ENCODE data around the gene SLC12A1. TPM values are rescaled to one million over a fixed set of nuclear protein-coding genes. Genes with fewer than 3 reads are reported as not detected.

Gene SLC12A1
- total RNA-seq, 2 donors from 2014 or later, result not detected

DNA sequence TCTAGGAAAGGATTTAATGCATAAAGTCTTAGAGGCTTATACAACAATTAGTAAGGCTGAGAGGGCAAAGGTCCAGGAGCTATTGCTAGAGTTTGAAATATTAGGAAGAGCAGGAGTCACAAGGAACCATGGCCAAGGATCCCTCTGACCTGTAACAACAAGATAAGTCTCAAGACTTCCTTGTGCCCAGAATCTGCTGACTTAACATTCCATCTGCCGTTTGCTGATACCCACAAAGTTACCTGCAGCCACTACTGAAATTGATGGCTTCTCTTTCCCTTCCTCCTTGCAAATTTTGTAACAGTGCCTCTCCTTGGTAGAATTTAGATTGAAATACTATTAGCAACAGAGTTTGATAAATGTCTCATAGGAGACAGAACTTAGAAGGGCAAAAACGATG lies 23.4 kb upstream of the SLC12A1 start:
- no peak for DNase-seq
- no peak overlapping the region for H3K9ac ChIP-seq (ENCODE audit: extremely low read depth, low read length, poor library complexity, severe bottlenecking)
- H3K36me3 ChIP-seq (ENCODE audit: control insufficient read depth, insufficient read depth, low read length), result no peaks in the 10 kb centered on the region
- peaks cover 3% of the 10 kb centered on the region for H3K4me1 Mint-ChIP-seq
- no peaks in the 10 kb centered on the region for H3K9me3 Mint-ChIP-seq
- WGBS, 2 experiments (ENCODE audit: insufficient coverage in 1 of 2, insufficient read length in 1 of 2), result 84 to 94% methylated on average over 1 to 2 of the region's 2 CpGs
- TF ChIP-seq, protein P1, sequence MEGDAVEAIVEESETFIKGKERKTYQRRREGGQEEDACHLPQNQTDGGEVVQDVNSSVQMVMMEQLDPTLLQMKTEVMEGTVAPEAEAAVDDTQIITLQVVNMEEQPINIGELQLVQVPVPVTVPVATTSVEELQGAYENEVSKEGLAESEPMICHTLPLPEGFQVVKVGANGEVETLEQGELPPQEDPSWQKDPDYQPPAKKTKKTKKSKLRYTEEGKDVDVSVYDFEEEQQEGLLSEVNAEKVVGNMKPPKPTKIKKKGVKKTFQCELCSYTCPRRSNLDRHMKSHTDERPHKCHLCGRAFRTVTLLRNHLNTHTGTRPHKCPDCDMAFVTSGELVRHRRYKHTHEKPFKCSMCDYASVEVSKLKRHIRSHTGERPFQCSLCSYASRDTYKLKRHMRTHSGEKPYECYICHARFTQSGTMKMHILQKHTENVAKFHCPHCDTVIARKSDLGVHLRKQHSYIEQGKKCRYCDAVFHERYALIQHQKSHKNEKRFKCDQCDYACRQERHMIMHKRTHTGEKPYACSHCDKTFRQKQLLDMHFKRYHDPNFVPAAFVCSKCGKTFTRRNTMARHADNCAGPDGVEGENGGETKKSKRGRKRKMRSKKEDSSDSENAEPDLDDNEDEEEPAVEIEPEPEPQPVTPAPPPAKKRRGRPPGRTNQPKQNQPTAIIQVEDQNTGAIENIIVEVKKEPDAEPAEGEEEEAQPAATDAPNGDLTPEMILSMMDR (conservative IDR thresholded peaks at IDR 0.05), result no peak
- H3K36me3 Mint-ChIP-seq (ENCODE audit: low read depth), result no peaks in the 10 kb centered on the region
- no peaks in the 10 kb centered on the region for H3K9me3 ChIP-seq (ENCODE audit: control insufficient read depth, low read length)
- no peak overlapping the region for H3K4me3 Mint-ChIP-seq
- no peaks in the 10 kb centered on the region for H3K4me1 ChIP-seq (ENCODE audit: control insufficient read depth, insufficient read depth, low read length)
- H3K27ac Mint-ChIP-seq, result no peak overlapping the region
- H3K4me3 ChIP-seq (ENCODE audit: low read length), result no peak overlapping the region
- no peak overlapping the region for H3K27ac ChIP-seq (ENCODE audit: low read depth, low read length)
- no peaks in the 10 kb centered on the region for H3K27me3 Mint-ChIP-seq (ENCODE audit: insufficient read depth)
- no peaks in the 10 kb centered on the region for H3K27me3 ChIP-seq (ENCODE audit: control insufficient read depth, insufficient read depth, low read length, poor library complexity, severe bottlenecking)

DNA sequence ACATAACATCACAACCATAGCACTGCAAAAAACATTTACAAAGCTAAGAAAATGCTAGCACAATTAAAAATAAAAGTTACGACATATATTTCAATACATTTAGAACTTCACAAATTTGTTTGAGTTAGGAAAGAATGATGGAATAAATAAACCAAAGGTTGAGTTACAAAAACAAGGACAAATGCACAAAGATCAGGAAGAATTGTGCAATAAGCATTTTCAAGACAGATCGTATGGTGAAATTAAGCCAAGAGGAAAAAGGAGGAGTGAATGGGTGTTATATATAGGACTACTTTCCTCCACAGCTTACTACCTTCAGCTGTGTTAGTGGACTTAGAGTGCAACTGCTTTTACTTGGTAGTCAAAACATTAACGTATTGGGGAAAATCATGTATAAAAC lies 20.6 kb upstream of the SLC12A1 start:
- Histone ChIP-seq H3K9ac (ENCODE audit: extremely low read depth, low read length, poor library complexity, severe bottlenecking) (no peak overlapping the region), H3K27me3 (ENCODE audit: control insufficient read depth, insufficient read depth, low read length, poor library complexity, severe bottlenecking) (no peaks in the 10 kb centered on the region), H3K36me3 (ENCODE audit: control insufficient read depth, insufficient read depth, low read length) (no peaks in the 10 kb centered on the region), H3K9me3 (ENCODE audit: control insufficient read depth, low read length) (no peaks in the 10 kb centered on the region), H3K4me3 (ENCODE audit: low read length) (no peak overlapping the region), H3K4me1 (ENCODE audit: control insufficient read depth, insufficient read depth, low read length) (no peaks in the 10 kb centered on the region), H3K27ac (ENCODE audit: low read depth, low read length) (no peak overlapping the region)
- DNase-seq, result no peak
- 83 to 92% methylated on average over 2 to 3 of the region's 3 CpGs for WGBS, 2 experiments (ENCODE audit: insufficient coverage in 1 of 2, insufficient read length in 1 of 2)
- H3K4me3 Mint-ChIP-seq, result no peak overlapping the region
- no peaks in the 10 kb centered on the region for H3K27me3 Mint-ChIP-seq (ENCODE audit: insufficient read depth)
- no peaks in the 10 kb centered on the region for H3K36me3 Mint-ChIP-seq (ENCODE audit: low read depth)
- H3K9me3 Mint-ChIP-seq, result no peaks in the 10 kb centered on the region
- H3K27ac Mint-ChIP-seq, result no peak overlapping the region
- TF ChIP-seq, protein P1 (conservative IDR thresholded peaks at IDR 0.05), result no peak
- peaks cover 4% of the 10 kb centered on the region for H3K4me1 Mint-ChIP-seq

DNA sequence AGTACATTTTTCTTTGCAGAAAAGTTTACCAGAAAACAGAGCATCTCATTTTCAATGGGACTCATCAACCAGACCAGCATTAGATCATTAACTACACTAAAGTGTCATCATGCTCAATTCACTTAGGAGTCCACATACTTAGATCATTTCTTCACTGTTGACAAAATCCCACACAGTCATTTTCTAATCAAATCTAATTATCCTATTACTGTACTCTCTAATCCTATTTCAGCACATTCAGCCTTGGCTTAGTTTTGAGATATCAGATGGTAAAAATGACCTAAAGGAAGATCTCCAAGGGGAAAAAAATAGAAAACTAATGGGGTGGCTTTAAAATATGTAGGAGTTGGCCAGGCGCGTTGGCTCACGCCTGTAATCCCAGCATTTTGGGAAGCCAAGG lies 19.8 kb upstream of the SLC12A1 start:
- no peak overlapping the region for H3K27ac ChIP-seq (ENCODE audit: low read depth, low read length)
- DNase-seq, result no peak
- no peak overlapping the region for H3K4me3 ChIP-seq (ENCODE audit: low read length)
- no peak overlapping the region for H3K4me3 Mint-ChIP-seq
- H3K9ac ChIP-seq (ENCODE audit: extremely low read depth, low read length, poor library complexity, severe bottlenecking), result no peak overlapping the region
- H3K27me3 ChIP-seq (ENCODE audit: control insufficient read depth, insufficient read depth, low read length, poor library complexity, severe bottlenecking), result peaks cover 1% of the 10 kb centered on the region
- peaks cover 11% of the 10 kb centered on the region for H3K4me1 Mint-ChIP-seq
- H3K27ac Mint-ChIP-seq, result no peak overlapping the region
- H3K36me3 ChIP-seq (ENCODE audit: control insufficient read depth, insufficient read depth, low read length), result no peaks in the 10 kb centered on the region
- no peaks in the 10 kb centered on the region for H3K36me3 Mint-ChIP-seq (ENCODE audit: low read depth)
- TF ChIP-seq, protein P1 (conservative IDR thresholded peaks at IDR 0.05), result no peak
- no peaks in the 10 kb centered on the region for H3K27me3 Mint-ChIP-seq (ENCODE audit: insufficient read depth)
- WGBS, 2 experiments (ENCODE audit: insufficient coverage in 1 of 2, insufficient read length in 1 of 2), result 97 to 100% methylated on average over 3 of the region's 3 CpGs
- H3K9me3 Mint-ChIP-seq, result no peaks in the 10 kb centered on the region
- no peaks in the 10 kb centered on the region for H3K4me1 ChIP-seq (ENCODE audit: control insufficient read depth, insufficient read depth, low read length)
- no peaks in the 10 kb centered on the region for H3K9me3 ChIP-seq (ENCODE audit: control insufficient read depth, low read length)

Data from endodermal cell (in vitro differentiated cells).